ENCODE results near the gene LRRC4B.

- no peak for TF ChIP-seq CEBPB (IDR thresholded peaks at IDR 0.05; ENCODE audit: low read depth, low read length)
- TF ChIP-seq CTCF (conservative IDR thresholded peaks at IDR 0.05; ENCODE audit: low read depth, low read length), result no peak
- TF ChIP-seq SMC3 (IDR thresholded peaks at IDR 0.05; ENCODE audit: low read depth, low read length), result no peak
- no peak for TF ChIP-seq BHLHE40 (IDR thresholded peaks at IDR 0.05; ENCODE audit: low read depth, low read length)
- TF ChIP-seq RAD21 (IDR thresholded peaks at IDR 0.05; ENCODE audit: low read length), result no peak
- TF ChIP-seq RFX5 (IDR thresholded peaks at IDR 0.05; ENCODE audit: low read depth, low read length), result no peak
- no peak for TF ChIP-seq POLR2A (IDR thresholded peaks at IDR 0.05; ENCODE audit: low read depth, low read length)
- TF ChIP-seq USF2 (IDR thresholded peaks at IDR 0.05; ENCODE audit: low read depth, low read length), result no peak
- TF ChIP-seq FOS (IDR thresholded peaks at IDR 0.05; ENCODE audit: low read depth, low read length), result no peak
- TF ChIP-seq RCOR1 (IDR thresholded peaks at IDR 0.05; ENCODE audit: insufficient replicate concordance, low read length), result no peak
- no peak for TF ChIP-seq MXI1 (IDR thresholded peaks at IDR 0.05; ENCODE audit: borderline replicate concordance, low read depth, low read length)
- TF ChIP-seq ELK1 (IDR thresholded peaks at IDR 0.05; ENCODE audit: borderline replicate concordance, low read depth, low read length), result no peak
- no peak for TF ChIP-seq MAFK (IDR thresholded peaks at IDR 0.05; ENCODE audit: low read depth, low read length)
Observed at GRCh38 chr19:50567052-50567841, 988 bp downstream of the LRRC4B start.

Measured in IMR-90 (cell line).